ENCODE measurements around the gene MGLL. TPM values are rescaled to one million over a fixed set of nuclear protein-coding genes. Genes with fewer than 3 reads are reported as not detected.

The MGLL gene
- total and polyA plus RNA-seq, 9 donors: 4.5 to 22.4 (median 13.3) TPM

DNA sequence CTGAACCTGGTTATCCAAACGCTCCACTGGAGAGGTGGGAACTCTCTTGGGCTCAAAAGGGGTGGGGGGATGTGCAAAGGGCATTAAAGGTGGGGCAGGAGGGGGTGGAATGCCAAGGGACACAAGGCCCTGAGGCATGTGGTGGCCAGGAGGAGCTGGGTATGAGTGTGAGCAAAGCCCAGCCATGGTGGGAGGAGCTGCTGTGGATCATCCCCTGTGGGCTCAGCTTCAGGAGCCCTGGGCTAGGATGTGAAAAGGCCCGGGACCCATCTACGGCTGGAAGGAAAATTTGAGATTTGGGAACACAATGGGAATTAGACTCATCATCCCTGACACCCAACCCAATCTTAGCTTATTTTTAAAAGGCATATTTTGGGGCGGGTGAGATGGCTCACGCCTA, 33.3 kb downstream of the MGLL start:
- Histone ChIP-seq H3K27ac (no peak overlapping the region), H3K36me3 (no peaks in the 10 kb centered on the region), H3K27me3 (no peaks in the 10 kb centered on the region), H3K4me1 (ENCODE audit: insufficient read depth) (peaks cover 7% of the 10 kb centered on the region), H3K9me3 (no peaks in the 10 kb centered on the region), H3K4me3 (no peak overlapping the region)
- TF ChIP-seq EP300 (IDR thresholded peaks at IDR 0.05): no peak
- TF ChIP-seq POLR2A (IDR thresholded peaks at IDR 0.05): no peak
- no peak for TF ChIP-seq CTCF (IDR thresholded peaks at IDR 0.05)
- WGBS, 3 donors: 91 to 96% (median 91%) methylated on average over 5 of the region's 5 CpGs
- no peak for DNase-seq
- intact Hi-C loops (cut with DNase I): no loop called here

DNA sequence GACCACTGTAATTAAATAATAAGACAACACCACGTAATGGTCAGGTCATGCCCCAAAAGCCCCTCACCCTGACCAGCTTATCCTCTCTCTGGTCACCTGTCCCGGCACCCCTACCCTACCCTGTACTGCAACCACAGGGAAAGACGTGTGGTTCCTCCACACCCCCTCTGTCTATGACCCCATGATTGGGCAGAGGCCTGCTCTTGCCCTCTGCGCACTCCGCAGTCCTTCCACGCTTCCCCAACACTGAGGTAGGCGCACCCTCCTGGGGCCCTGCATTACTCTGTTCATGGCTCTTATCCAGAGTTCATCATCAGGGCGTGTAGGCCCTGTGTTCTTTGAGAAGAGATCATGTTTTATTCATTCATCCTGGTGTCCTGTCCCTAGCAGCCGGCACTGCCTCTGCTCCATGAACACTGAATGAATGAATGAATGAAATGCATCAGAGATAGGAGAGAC, 33.8 kb downstream of the MGLL start:
- no peak for DNase-seq
- no peak overlapping the region for H3K27ac ChIP-seq
- 91 to 96% (median 91%) methylated on average over 9 of the region's 9 CpGs for WGBS, 3 donors
- H3K9me3 ChIP-seq: no peaks in the 10 kb centered on the region
- TF ChIP-seq POLR2A (IDR thresholded peaks at IDR 0.05) (no peak), EP300 (IDR thresholded peaks at IDR 0.05) (no peak), CTCF (IDR thresholded peaks at IDR 0.05) (no peak)
- peaks cover 7% of the 10 kb centered on the region for H3K4me1 ChIP-seq (ENCODE audit: insufficient read depth)
- no peak overlapping the region for H3K4me3 ChIP-seq
- no peaks in the 10 kb centered on the region for H3K36me3 ChIP-seq
- intact Hi-C loops (cut with DNase I): no loop called here
- H3K27me3 ChIP-seq: no peaks in the 10 kb centered on the region

- intact Hi-C loops (cut with DNase I): no loop called here
- 72 to 85% (median 82%) methylated on average over 16 of the region's 16 CpGs for WGBS, 3 donors
- H3K4me3 ChIP-seq: no peak overlapping the region
Observed at GRCh38 chr3:127787571-127788365, 34.5 kb downstream of the MGLL start.

DNA sequence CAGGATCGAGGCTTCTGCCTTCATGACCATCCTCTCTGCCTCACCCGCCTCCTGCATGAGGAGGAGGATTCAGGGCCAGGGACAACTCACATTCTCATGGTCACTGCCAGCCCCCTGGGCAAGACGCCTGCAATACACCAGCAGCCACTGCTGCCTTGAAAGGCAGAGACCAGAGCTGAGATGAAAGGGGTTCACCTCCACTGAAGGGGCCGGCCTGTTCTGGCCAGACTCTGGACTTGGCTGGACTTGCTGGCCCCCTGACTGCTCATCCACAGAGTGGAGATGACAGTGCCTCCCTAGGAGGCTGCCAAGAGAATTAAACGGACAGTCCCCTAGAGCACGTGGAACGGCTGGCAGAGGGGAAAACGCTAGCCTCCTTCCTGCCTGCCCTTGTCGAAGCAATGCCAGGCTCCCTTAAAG, 35.2 kb downstream of the MGLL start:
- no peak overlapping the region for H3K27ac ChIP-seq
- no peak overlapping the region for H3K4me3 ChIP-seq
- DNase-seq: peak in 1 of 5 donors; percentile 15
- no peak for TF ChIP-seq CTCF (IDR thresholded peaks at IDR 0.05)
- no peak for TF ChIP-seq EP300 (IDR thresholded peaks at IDR 0.05)
- no peak for TF ChIP-seq POLR2A (IDR thresholded peaks at IDR 0.05)
- H3K9me3 ChIP-seq: no peaks in the 10 kb centered on the region
- H3K27me3 ChIP-seq: no peaks in the 10 kb centered on the region
- no peaks in the 10 kb centered on the region for H3K36me3 ChIP-seq
- WGBS, 3 donors: 36 to 40% (median 37%) methylated on average over 9 of the region's 9 CpGs
- intact Hi-C loops (cut with DNase I): no loop called here
- H3K4me1 ChIP-seq (ENCODE audit: insufficient read depth): peaks cover 3% of the 10 kb centered on the region

More at GRCh38 chr3:127787571-127788365, 34.5 kb downstream of the MGLL start:
- no peaks in the 10 kb centered on the region for H3K36me3 ChIP-seq
- H3K27me3 ChIP-seq: no peaks in the 10 kb centered on the region
- DNase-seq: no peak
- no peak overlapping the region for H3K27ac ChIP-seq
- peaks cover 5% of the 10 kb centered on the region for H3K4me1 ChIP-seq (ENCODE audit: insufficient read depth)
- TF ChIP-seq POLR2A (IDR thresholded peaks at IDR 0.05): no peak
- no peak for TF ChIP-seq EP300 (IDR thresholded peaks at IDR 0.05)
- no peak for TF ChIP-seq CTCF (IDR thresholded peaks at IDR 0.05)
- no peaks in the 10 kb centered on the region for H3K9me3 ChIP-seq

All from ovary (tissue), 9 donors.